ENCODE measurements around the gene PLCXD3. TPM values are rescaled to one million over a fixed set of nuclear protein-coding genes. Genes with fewer than 3 reads are reported as not detected.

Gene PLCXD3
- total and polyA plus RNA-seq, 2 of the 8 experiments (the other 6 are each of a cell fraction or from before 2014, with no cell fraction given), result 0.03 to 0.07 TPM

GRCh38 chr5:41511241-41511640 is 840 bp upstream of the PLCXD3 start (continued):
- TF ChIP-seq PHF8 (conservative IDR thresholded peaks at IDR 0.05; ENCODE audit: low read depth, low read length) (no peak), CTBP2 (IDR thresholded peaks at IDR 0.05; ENCODE audit: borderline replicate concordance, insufficient read depth, insufficient read length, low read length) (no peak), CHD7 (IDR thresholded peaks at IDR 0.05; ENCODE audit: insufficient replicate concordance, low read length) (no peak), RAD21 (IDR thresholded peaks at IDR 0.05 in 1 of 2, conservative IDR thresholded peaks at IDR 0.05 in 1 of 2; ENCODE audit: low read depth in 2 of 2, low read length in 2 of 2) (no peak), CEBPB (IDR thresholded peaks at IDR 0.05; ENCODE audit: low read depth, low read length) (no peak), TAF1 (IDR thresholded peaks at IDR 0.05; ENCODE audit: low read depth, low read length) (no peak), EZH2 (IDR thresholded peaks at IDR 0.05; ENCODE audit: low read depth, low read length, severe bottlenecking) (no peak), KDM4A (IDR thresholded peaks at IDR 0.05; ENCODE audit: low read depth, low read length, severe bottlenecking) (no peak)
